Glutamatergic neuron (in vitro differentiated cells): ENCODE measurements around the gene VPS13C. TPM values are rescaled to one million over a fixed set of nuclear protein-coding genes. Genes with fewer than 3 reads are reported as not detected.

Experiments
- DNase-seq: peaks from one replicate; pipeline ENCODE4 v3.0.0; 2022
- H3K27ac Mint-ChIP-seq: one replicate; pipeline ENCODE4 v1.8.0; 2020; ENCODE audit warnings: mild to moderate bottlenecking, mixed read lengths, inconsistent platforms; ENCODE audit not compliant: unreplicated experiment
- H3K27me3 Mint-ChIP-seq: one replicate; pipeline ENCODE4 v1.8.0; 2020; ENCODE audit warnings: mild to moderate bottlenecking, moderate library complexity, mixed read lengths, inconsistent platforms; ENCODE audit not compliant: unreplicated experiment
- H3K36me3 Mint-ChIP-seq: one replicate; pipeline ENCODE4 v1.8.0; 2020; ENCODE audit warnings: mild to moderate bottlenecking, mixed read lengths, inconsistent platforms; ENCODE audit not compliant: unreplicated experiment
- H3K4me1 Mint-ChIP-seq: one replicate; pipeline ENCODE4 v1.8.0; 2020; ENCODE audit warnings: mild to moderate bottlenecking, low read depth, mixed read lengths, inconsistent platforms; ENCODE audit not compliant: unreplicated experiment
- H3K4me3 Mint-ChIP-seq: one replicate; pipeline ENCODE4 v1.8.0; 2020; ENCODE audit warnings: mild to moderate bottlenecking, mixed read lengths, inconsistent platforms; ENCODE audit not compliant: unreplicated experiment
- H3K9me3 Mint-ChIP-seq: one replicate; pipeline ENCODE4 v1.8.0; 2020; ENCODE audit warnings: mild to moderate bottlenecking, moderate library complexity, mixed read lengths, inconsistent platforms; ENCODE audit not compliant: unreplicated experiment
- long read RNA-seq: library from polyadenylated mRNA; unstranded; transcript quantifications from one replicate; pipeline ENCODE4 v2.0.0, GENCODE V29; 2020; ENCODE audit not compliant: unreplicated experiment
- total RNA-seq: library from RNA; stranded (reverse); fragmentation: NEBNext Ultra II Directional; extraction: Animal tissue kit (Norgen Biotek cat#: 25700); gene quantifications from one replicate; pipeline ENCODE4 v1.2.1, GENCODE V29; 2021; ENCODE audit not compliant: unreplicated experiment
- TF ChIP-seq, protein P1 (sequence below): fragments of 200-600 bp; sonication (generic); IDR thresholded peaks from one replicate; pipeline ENCODE4 v1.5.0; 2021; ENCODE audit not compliant: partially characterized antibody, unreplicated experiment

Gene VPS13C, protein sequence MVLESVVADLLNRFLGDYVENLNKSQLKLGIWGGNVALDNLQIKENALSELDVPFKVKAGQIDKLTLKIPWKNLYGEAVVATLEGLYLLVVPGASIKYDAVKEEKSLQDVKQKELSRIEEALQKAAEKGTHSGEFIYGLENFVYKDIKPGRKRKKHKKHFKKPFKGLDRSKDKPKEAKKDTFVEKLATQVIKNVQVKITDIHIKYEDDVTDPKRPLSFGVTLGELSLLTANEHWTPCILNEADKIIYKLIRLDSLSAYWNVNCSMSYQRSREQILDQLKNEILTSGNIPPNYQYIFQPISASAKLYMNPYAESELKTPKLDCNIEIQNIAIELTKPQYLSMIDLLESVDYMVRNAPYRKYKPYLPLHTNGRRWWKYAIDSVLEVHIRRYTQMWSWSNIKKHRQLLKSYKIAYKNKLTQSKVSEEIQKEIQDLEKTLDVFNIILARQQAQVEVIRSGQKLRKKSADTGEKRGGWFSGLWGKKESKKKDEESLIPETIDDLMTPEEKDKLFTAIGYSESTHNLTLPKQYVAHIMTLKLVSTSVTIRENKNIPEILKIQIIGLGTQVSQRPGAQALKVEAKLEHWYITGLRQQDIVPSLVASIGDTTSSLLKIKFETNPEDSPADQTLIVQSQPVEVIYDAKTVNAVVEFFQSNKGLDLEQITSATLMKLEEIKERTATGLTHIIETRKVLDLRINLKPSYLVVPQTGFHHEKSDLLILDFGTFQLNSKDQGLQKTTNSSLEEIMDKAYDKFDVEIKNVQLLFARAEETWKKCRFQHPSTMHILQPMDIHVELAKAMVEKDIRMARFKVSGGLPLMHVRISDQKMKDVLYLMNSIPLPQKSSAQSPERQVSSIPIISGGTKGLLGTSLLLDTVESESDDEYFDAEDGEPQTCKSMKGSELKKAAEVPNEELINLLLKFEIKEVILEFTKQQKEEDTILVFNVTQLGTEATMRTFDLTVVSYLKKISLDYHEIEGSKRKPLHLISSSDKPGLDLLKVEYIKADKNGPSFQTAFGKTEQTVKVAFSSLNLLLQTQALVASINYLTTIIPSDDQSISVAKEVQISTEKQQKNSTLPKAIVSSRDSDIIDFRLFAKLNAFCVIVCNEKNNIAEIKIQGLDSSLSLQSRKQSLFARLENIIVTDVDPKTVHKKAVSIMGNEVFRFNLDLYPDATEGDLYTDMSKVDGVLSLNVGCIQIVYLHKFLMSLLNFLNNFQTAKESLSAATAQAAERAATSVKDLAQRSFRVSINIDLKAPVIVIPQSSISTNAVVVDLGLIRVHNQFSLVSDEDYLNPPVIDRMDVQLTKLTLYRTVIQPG (N-terminal part only)
- 93.8 TPM for total RNA-seq
- long read RNA-seq, partial matches to known transcripts, result 3 of 6 reads
- long read RNA-seq, other reads (novel, unspliced or antisense), result 3 of 6 reads

DNA sequence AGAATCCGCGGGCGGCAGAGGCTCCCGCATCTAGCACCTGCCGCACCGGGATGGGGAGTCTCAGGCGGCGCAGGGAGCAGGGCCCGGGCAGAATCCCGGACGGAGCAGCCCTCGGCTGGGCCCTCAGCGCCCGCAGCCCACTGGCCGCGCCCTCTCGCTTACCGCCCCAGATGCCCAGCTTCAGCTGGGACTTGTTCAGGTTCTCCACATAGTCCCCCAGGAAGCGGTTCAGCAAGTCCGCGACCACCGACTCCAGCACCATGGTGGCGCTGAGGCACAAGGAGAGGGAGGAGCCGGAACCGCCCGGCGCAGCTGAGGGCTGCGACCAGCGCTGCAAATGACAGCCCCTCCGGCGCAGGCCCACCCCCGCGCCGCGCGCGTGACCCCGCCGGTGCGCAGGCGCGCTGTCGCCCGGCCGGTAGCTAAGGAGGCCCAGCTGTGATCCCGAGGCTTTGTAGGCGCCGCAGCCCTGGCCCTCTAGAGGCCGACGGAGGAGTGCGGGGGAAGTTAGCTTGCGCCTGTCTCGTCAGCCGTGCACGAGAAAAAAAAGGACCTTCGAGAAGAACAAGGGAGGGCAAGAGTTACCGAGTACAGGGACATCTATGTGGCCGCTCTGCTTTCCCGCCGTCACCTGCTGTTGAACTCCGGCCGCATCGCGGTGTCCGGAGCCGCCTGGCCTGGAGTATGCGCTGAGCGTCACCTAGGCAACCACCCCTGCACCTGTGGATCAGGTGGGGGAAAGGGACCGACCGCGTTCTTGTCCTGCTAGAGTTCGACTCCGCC is at the start of gene VPS13C:
TSS of gene VPS13C (minus strand) at position 335 of the 783 bp plus-strand sequence. CDS start at position 262, 73 bp downstream.
- peaks cover 2% of the 10 kb centered on the region for H3K4me1 Mint-ChIP-seq
- H3K27me3 Mint-ChIP-seq, result peaks cover 7% of the 10 kb centered on the region
- H3K9me3 Mint-ChIP-seq, result peaks cover 4% of the 10 kb centered on the region
- peak within 1 kb of the TSS; percentile 88 for H3K27ac Mint-ChIP-seq
- peak within 1 kb of the TSS; percentile 98 for H3K4me3 Mint-ChIP-seq
- H3K36me3 Mint-ChIP-seq, result no peaks in the 10 kb centered on the region
- peak; percentile 94 for DNase-seq
- TF ChIP-seq, protein P1, sequence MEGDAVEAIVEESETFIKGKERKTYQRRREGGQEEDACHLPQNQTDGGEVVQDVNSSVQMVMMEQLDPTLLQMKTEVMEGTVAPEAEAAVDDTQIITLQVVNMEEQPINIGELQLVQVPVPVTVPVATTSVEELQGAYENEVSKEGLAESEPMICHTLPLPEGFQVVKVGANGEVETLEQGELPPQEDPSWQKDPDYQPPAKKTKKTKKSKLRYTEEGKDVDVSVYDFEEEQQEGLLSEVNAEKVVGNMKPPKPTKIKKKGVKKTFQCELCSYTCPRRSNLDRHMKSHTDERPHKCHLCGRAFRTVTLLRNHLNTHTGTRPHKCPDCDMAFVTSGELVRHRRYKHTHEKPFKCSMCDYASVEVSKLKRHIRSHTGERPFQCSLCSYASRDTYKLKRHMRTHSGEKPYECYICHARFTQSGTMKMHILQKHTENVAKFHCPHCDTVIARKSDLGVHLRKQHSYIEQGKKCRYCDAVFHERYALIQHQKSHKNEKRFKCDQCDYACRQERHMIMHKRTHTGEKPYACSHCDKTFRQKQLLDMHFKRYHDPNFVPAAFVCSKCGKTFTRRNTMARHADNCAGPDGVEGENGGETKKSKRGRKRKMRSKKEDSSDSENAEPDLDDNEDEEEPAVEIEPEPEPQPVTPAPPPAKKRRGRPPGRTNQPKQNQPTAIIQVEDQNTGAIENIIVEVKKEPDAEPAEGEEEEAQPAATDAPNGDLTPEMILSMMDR, result peak; percentile 80

DNA sequence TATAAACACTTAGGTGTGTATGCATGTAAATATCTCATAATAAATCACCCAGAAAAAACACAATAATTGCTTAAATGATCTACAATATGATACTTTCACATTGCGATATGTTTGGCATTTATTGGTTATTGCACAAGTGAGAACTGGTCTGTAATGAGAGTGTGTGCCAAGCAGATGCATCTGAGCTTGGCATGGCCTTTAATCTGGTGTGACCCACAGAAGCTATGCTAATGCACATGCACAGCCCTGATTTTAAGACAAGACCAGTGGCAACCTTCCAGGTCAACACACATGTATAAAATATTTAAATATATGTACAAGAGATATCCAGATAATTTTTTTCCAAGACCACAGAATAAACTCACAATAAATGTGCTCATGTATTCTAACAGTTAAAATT is 49.2 kb upstream of the VPS13C start:
- DNase-seq, result no peak
- Mint-ChIP-seq H3K27me3 (peaks cover 10% of the 10 kb centered on the region), H3K27ac (peak overlapping the region; percentile 98), H3K4me3 (no peak overlapping the region), H3K36me3 (peaks cover 8% of the 10 kb centered on the region), H3K9me3 (peaks cover 18% of the 10 kb centered on the region), H3K4me1 (peaks cover 22% of the 10 kb centered on the region)
- TF ChIP-seq, protein P1, result no peak

DNA sequence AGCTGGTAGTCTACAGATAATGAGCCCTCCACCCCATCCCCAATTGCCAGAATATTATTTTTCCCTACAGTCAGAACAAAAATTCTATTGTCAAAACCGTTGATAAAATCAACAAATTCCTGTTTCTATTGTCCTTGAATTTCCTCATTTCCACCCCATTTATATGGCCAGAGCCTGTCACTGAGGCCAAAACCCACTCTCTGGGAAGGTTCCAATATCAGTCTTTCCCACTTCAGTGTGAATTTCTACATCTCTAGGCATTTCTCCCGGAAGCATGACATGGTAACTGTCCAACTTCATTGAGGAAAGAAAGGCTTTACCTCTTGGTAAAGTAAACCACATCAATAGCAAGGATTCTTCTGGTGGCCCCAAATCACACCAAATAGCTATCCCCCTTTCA is 48.2 kb upstream of the VPS13C start:
- Mint-ChIP-seq H3K4me1 (peaks cover 22% of the 10 kb centered on the region), H3K27me3 (peaks cover 9% of the 10 kb centered on the region), H3K27ac (peak overlapping the region; percentile 40), H3K4me3 (no peak overlapping the region), H3K9me3 (peaks cover 16% of the 10 kb centered on the region), H3K36me3 (peaks cover 6% of the 10 kb centered on the region)
- TF ChIP-seq, protein P1, result no peak
- no peak for DNase-seq

DNA sequence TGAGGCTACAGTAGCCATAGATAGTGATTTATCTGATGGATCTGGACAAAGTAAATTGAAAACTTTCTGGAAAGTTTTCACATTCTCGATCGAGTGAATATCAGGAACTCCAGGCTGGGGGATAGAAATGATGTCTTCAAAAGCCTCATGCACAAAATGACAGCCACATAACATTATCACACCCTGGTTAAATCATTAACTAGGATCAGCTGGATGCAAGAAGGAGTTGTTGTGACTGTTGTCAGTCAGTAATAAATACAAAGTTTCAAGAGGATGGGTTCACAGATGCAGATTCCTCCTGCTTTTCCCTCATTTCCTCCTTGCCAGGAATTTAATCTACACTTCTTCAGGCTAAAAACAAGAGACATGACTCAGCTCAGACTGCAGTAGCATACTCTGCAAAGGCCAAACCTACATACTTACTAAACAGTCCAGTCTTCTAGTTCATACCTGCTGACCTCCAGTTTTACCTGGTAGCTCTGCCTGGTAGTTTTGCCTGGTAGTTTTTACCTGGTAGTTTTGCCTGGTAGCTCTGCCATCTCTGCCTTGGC is 47.4 kb upstream of the VPS13C start:
- Mint-ChIP-seq H3K27me3 (peaks cover 7% of the 10 kb centered on the region), H3K4me3 (no peak overlapping the region), H3K4me1 (peaks cover 22% of the 10 kb centered on the region), H3K27ac (no peak overlapping the region), H3K9me3 (peaks cover 16% of the 10 kb centered on the region), H3K36me3 (peaks cover 6% of the 10 kb centered on the region)
- TF ChIP-seq, protein P1, result no peak
- no peak for DNase-seq
